Peyer's patch (tissue), 4 donors: ENCODE results near the gene COL9A3.

Source experiments
- CTCF ChIP-seq, 6 experiments: fragments of 450-650 bp in 4 of 6; fragments of 200-600 bp in 2 of 6; sonication (generic) in 1 of 6; IDR thresholded peaks; one replicate each; pipeline ENCODE4 v1.5.1; 2017 to 2019; ENCODE audit warnings: antibody characterized with exemption in 6 of 6, mild to moderate bottlenecking in 3 of 6, moderate library complexity in 1 of 6
- POLR2A ChIP-seq, 2 donors: fragments of 450-650 bp; IDR thresholded peaks; one replicate each; pipeline ENCODE4 v1.5.1; 2017; ENCODE audit warnings: antibody characterized with exemption in 2 of 2, mild to moderate bottlenecking in 2 of 2, moderate library complexity in 2 of 2

GRCh38 chr20:62827311-62828038, 10.6 kb downstream of the COL9A3 start:
- no peak for TF ChIP-seq CTCF (IDR thresholded peaks at IDR 0.05)
- TF ChIP-seq POLR2A (IDR thresholded peaks at IDR 0.05), result no peak
